ENCODE results near the gene CIB2. TPM values are rescaled to one million over a fixed set of nuclear protein-coding genes. Genes with fewer than 3 reads are reported as not detected.

The CIB2 gene
- total RNA-seq, 1 donor from 2014 or later: 6.7 TPM

DNA sequence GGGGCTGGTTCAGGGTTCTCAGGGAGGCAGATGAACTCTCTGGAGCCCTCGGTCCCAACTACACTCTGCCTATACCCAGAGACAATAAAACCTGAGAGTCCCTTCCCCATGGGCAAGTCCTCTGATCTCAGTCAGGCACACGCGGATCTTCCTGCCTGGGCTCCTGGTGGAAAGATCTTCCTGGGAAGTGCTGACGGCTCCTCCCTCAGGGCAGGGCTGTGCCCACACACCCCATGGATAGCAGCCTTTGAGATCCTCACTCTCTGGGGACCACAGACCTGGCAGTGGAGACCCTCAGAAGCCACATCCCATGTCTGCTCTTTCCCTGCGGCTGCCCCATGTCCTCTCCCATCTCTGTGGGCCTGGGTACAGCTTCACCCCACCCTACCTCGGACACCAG lies 28.5 kb downstream of the CIB2 start:
- intact Hi-C loops (cut with DNase I): no loop called here
- Histone ChIP-seq H3K4me3 (no peak overlapping the region), H3K4me1 (no peaks in the 10 kb centered on the region), H3K9me3 (no peaks in the 10 kb centered on the region), H3K36me3 (no peaks in the 10 kb centered on the region), H3K27ac (no peak overlapping the region), H3K27me3 (no peaks in the 10 kb centered on the region)
- TF ChIP-seq, protein P1, sequence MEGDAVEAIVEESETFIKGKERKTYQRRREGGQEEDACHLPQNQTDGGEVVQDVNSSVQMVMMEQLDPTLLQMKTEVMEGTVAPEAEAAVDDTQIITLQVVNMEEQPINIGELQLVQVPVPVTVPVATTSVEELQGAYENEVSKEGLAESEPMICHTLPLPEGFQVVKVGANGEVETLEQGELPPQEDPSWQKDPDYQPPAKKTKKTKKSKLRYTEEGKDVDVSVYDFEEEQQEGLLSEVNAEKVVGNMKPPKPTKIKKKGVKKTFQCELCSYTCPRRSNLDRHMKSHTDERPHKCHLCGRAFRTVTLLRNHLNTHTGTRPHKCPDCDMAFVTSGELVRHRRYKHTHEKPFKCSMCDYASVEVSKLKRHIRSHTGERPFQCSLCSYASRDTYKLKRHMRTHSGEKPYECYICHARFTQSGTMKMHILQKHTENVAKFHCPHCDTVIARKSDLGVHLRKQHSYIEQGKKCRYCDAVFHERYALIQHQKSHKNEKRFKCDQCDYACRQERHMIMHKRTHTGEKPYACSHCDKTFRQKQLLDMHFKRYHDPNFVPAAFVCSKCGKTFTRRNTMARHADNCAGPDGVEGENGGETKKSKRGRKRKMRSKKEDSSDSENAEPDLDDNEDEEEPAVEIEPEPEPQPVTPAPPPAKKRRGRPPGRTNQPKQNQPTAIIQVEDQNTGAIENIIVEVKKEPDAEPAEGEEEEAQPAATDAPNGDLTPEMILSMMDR (IDR thresholded peaks at IDR 0.05): no peak
- no peak for DNase-seq (ENCODE audit: low spot score in 2 of 2)

GRCh38 chr15:78102211-78102610 lies 29.0 kb downstream of the CIB2 start:
- Histone ChIP-seq H3K4me3 (no peak overlapping the region), H3K9me3 (no peaks in the 10 kb centered on the region), H3K36me3 (no peaks in the 10 kb centered on the region), H3K4me1 (no peaks in the 10 kb centered on the region), H3K27me3 (no peaks in the 10 kb centered on the region), H3K27ac (no peak overlapping the region)
- DNase-seq (ENCODE audit: low spot score in 2 of 2): no peak
- TF ChIP-seq, protein P1 (IDR thresholded peaks at IDR 0.05): no peak
- intact Hi-C loops (cut with DNase I): no loop called here

DNA sequence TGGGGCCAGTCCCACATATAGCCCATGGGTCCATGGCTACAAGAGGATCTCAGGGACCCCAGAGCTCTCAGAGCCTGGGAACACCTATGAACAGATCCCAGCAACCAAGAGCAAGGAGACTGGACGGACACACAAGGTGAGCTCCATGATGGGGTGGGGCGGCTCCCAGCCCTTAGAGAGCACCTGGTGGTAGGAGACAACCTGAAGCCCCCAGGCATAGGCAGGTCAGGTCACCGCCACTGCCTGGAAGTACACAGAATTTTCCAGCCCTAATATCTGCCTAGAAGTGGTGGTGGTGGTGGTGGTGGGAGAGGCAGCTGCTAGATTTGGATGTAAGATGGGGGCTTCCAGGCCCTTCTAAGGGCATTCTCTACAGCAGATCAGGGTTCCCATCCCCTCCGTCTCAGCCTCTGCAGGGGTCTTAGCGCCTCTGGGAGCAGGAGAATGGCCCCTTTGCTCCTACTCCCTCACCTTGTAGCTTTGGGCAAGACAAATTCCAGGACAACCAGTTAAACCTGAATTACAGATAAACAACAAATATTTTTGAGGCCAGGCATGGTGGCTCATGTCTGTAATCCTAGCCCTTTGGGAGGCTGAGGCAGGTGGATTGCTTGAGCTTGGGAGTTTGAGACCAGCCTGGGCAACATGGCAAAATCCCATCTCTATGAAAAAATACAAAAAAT lies 29.7 kb downstream of the CIB2 start:
- no peak overlapping the region for H3K4me3 ChIP-seq
- TF ChIP-seq, protein P1 (IDR thresholded peaks at IDR 0.05): no peak
- no peaks in the 10 kb centered on the region for H3K4me1 ChIP-seq
- H3K27ac ChIP-seq: no peak overlapping the region
- no peaks in the 10 kb centered on the region for H3K27me3 ChIP-seq
- H3K36me3 ChIP-seq: no peaks in the 10 kb centered on the region
- no peaks in the 10 kb centered on the region for H3K9me3 ChIP-seq
- DNase-seq (ENCODE audit: low spot score in 2 of 2): no peak
- intact Hi-C loops (cut with DNase I): no loop called here

DNA sequence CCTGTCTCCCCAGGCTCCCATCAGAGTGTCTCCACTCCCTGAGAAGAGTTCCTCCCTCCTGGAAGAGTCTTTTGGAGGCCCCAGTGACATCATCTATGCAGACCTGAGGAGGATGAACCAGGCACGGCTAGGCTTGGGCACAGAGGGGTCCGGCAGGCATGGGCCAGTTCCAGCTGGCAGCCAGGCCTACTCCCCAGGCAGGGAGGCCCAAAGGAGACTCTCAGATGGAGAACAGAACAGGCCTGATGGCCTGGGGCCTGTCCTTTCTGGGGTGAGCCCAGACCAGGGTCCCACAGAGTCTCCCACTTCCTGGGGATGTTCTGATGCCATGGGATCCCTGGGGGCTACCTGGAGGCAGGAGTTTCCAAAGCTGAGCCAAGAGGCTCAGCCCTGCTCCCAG lies 30.4 kb downstream of the CIB2 start:
- TF ChIP-seq, protein P1 (IDR thresholded peaks at IDR 0.05): no peak
- intact Hi-C loops (cut with DNase I): no loop called here
- Histone ChIP-seq H3K27ac (no peak overlapping the region), H3K4me3 (no peak overlapping the region), H3K9me3 (no peaks in the 10 kb centered on the region), H3K4me1 (no peaks in the 10 kb centered on the region), H3K27me3 (no peaks in the 10 kb centered on the region), H3K36me3 (no peaks in the 10 kb centered on the region)
- no peak for DNase-seq (ENCODE audit: low spot score in 2 of 2)

DNA sequence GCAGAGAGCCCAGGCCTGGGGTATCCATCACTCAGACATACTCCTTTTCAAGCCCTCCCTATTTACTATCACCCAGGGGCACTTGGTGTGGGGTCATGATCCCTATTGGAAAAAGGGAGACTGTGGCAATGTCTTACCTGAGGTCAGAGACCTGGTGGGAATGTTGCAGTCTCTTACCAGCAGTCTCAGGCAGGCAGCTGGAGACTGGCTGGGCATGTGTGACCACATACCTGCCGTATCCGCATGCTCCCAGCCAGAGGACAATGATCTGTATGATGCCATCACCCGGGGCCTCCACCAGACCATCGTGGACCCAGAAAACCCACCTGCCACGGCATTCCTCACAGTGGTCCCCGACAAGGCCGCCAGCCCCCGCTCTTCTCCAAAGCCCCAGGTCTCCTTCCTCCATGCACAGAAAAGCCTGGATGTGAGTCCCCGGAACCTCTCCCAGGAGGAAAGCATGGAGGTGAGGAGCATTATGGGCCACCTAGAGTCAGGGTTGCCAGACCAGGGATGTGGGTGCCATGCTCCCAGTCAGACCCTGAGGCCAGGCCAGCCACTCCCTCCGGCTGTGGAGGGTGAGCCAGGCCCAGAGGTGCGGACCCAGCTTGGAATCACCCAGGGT lies 33.0 kb downstream of the CIB2 start:
- TF ChIP-seq, protein P1 (IDR thresholded peaks at IDR 0.05): no peak
- no peak for DNase-seq (ENCODE audit: low spot score in 2 of 2)

More for the DNA sequence above, 33.0 kb downstream of the CIB2 start:
- no peaks in the 10 kb centered on the region for H3K36me3 ChIP-seq
- no peaks in the 10 kb centered on the region for H3K4me1 ChIP-seq
- no peaks in the 10 kb centered on the region for H3K9me3 ChIP-seq
- H3K27ac ChIP-seq: no peak overlapping the region
- H3K27me3 ChIP-seq: no peaks in the 10 kb centered on the region
- intact Hi-C loops (cut with DNase I): no loop called here
- H3K4me3 ChIP-seq: no peak overlapping the region
